Cardiac muscle cell (in vitro differentiated cells and primary cell): ENCODE measurements around the gene CTNNA2. TPM values are rescaled to one million over a fixed set of nuclear protein-coding genes. Genes with fewer than 3 reads are reported as not detected.

Source experiments
- DNase-seq, 2 donors: peaks; one replicate each; pipeline versions ENCODE4 v3.0.0 to v3.0.0-alpha.2; 2010 to 2017; ENCODE audit warnings: low read depth in 1 of 2, low spot score in 1 of 2
- H3K27ac ChIP-seq: fragments of 200-600 bp; sonication (generic); 2 replicates; pipeline ENCODE4 v1.5.1; 2016
- H3K27me3 ChIP-seq: fragments of 200-600 bp; sonication (generic); 2 replicates; pipeline ENCODE4 v1.6.0; 2016; ENCODE audit warnings: control low read depth
- H3K36me3 ChIP-seq: fragments of 200-600 bp; sonication (generic); 2 replicates; pipeline ENCODE4 v1.5.1; 2016; ENCODE audit warnings: control low read depth
- H3K4me1 ChIP-seq: fragments of 200-600 bp; sonication (generic); 2 replicates; pipeline ENCODE4 v1.8.1; 2017; ENCODE audit warnings: low read depth, mild to moderate bottlenecking, mixed run types
- H3K4me3 ChIP-seq: fragments of 200-600 bp; sonication (generic); 2 replicates; pipeline ENCODE4 v1.5.1; 2016; ENCODE audit warnings: mild to moderate bottlenecking
- H3K9me3 ChIP-seq: fragments of 200-600 bp; sonication (generic); 2 replicates; pipeline ENCODE4 v1.5.1; 2017; ENCODE audit warnings: low read depth, mild to moderate bottlenecking, control low read depth
- polyA plus RNA-seq: library from polyadenylated mRNA; unstranded; fragments of >200 nt; fragmentation: Nextera tagmentation; extraction: Ambion mirVana; gene quantifications from 2 replicates; pipeline ENCODE4 v1.2.1, GENCODE V29; 2016
- total RNA-seq: library from RNA; depleted of rRNA; stranded (reverse); fragments of >200 nt; gene quantifications from 2 replicates; pipeline ENCODE4 v1.2.3, GENCODE V29; 2016
- TF ChIP-seq, protein P1 (sequence below): IDR thresholded peaks from 2 replicates; pipeline ENCODE4 v1.5.1; 2012; ENCODE audit warnings: low read depth, mild to moderate bottlenecking, low read length

The CTNNA2 gene
- total and polyA plus RNA-seq, 2 experiments from 2014 or later: 7.4 to 17.4 TPM

DNA sequence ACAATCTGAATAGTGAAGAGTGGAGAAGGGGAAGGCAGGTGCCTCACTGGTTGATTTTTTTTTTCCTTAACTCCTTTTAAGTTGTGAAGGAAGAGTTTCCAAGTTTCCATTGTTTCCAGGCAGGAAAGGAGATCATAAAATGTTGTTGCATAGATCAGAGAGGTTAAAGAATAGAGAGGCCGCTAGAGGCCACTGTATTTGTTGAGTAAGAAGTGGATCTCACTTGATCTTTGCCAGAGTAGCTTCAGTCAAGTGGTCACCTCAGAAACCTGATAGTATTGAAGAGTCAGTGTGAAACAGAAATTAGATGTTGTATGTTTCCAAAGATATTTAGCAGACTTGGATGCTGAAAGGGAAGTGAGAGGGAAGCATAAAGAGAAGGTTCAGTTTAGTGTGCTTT is 17.6 kb downstream of the CTNNA2 start:
- H3K4me1 ChIP-seq: peaks cover 14% of the 10 kb centered on the region
- TF ChIP-seq, protein P1, sequence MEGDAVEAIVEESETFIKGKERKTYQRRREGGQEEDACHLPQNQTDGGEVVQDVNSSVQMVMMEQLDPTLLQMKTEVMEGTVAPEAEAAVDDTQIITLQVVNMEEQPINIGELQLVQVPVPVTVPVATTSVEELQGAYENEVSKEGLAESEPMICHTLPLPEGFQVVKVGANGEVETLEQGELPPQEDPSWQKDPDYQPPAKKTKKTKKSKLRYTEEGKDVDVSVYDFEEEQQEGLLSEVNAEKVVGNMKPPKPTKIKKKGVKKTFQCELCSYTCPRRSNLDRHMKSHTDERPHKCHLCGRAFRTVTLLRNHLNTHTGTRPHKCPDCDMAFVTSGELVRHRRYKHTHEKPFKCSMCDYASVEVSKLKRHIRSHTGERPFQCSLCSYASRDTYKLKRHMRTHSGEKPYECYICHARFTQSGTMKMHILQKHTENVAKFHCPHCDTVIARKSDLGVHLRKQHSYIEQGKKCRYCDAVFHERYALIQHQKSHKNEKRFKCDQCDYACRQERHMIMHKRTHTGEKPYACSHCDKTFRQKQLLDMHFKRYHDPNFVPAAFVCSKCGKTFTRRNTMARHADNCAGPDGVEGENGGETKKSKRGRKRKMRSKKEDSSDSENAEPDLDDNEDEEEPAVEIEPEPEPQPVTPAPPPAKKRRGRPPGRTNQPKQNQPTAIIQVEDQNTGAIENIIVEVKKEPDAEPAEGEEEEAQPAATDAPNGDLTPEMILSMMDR: no peak
- H3K36me3 ChIP-seq: no peaks in the 10 kb centered on the region
- DNase-seq: peak in 1 of 2 donors; percentile 84
- H3K9me3 ChIP-seq: no peaks in the 10 kb centered on the region
- no peaks in the 10 kb centered on the region for H3K27me3 ChIP-seq
- no peak overlapping the region for H3K27ac ChIP-seq
- no peak overlapping the region for H3K4me3 ChIP-seq

DNA sequence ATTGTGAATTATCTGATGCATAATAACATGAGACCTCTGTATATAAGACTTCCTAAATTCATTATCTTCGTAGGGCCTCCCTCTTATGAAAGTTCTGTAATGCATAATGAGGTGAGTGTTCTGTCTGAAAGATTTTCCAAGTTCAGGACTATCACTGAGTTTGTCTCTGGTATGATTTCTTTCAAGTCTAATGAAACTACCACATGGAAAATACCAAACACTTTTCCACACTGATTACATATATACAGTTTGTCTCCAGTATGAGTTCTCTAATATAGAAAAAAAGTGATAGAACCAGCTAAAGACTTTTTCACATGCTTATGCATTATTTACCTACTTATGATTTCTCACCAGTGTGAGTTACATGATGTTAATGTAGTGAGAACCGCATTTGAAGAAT is 34.7 kb downstream of the CTNNA2 start:
- H3K4me1 ChIP-seq: no peaks in the 10 kb centered on the region
- no peak overlapping the region for H3K4me3 ChIP-seq
- no peaks in the 10 kb centered on the region for H3K9me3 ChIP-seq
- no peaks in the 10 kb centered on the region for H3K27me3 ChIP-seq
- DNase-seq: no peak
- no peak overlapping the region for H3K27ac ChIP-seq
- H3K36me3 ChIP-seq: no peaks in the 10 kb centered on the region
- TF ChIP-seq, protein P1: no peak

DNA sequence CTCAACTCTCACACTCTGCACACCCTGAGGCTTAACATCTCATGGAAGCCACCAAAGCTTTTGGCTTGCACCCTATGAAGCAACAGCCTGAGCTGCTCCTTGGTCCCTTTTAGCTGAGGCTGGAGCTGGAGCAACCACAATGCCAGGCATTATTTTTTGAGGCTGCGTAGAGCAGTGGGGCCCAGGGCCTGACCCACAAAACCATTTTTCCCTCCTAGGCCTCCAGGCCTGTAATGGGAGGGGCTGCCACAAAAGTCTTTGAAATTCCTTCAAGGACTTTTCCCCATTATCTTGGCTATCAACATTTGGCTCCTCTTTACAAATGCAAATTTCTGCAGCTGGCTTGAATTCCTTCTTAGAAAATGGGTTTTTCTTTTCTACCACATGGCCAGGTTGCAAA is 39.8 kb downstream of the CTNNA2 start:
- no peak overlapping the region for H3K4me3 ChIP-seq
- no peak overlapping the region for H3K27ac ChIP-seq
- H3K4me1 ChIP-seq: no peaks in the 10 kb centered on the region
- no peaks in the 10 kb centered on the region for H3K27me3 ChIP-seq
- no peaks in the 10 kb centered on the region for H3K36me3 ChIP-seq
- no peak for DNase-seq
- TF ChIP-seq, protein P1: no peak
- H3K9me3 ChIP-seq: no peaks in the 10 kb centered on the region

DNA sequence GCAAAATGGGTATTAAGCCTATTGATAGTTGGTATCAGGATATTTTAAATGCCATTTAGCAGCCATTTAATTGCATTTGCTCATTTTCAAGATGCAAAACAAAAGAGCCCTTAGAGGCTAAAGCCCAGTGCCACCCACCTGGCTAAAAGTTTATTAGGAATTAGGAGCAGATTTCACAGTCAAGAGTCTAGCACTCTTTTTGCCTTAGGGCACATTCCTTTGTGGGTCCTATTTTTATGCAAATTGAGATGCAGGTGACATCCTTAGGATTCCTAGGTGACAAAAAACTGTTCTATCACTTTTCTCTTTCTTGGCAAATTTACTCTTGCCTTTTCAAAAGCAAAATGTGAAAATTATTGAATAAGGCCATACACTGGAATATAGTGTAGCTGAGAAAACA is 42.0 kb downstream of the CTNNA2 start:
- Histone ChIP-seq H3K27ac (no peak overlapping the region), H3K9me3 (no peaks in the 10 kb centered on the region), H3K4me1 (no peaks in the 10 kb centered on the region), H3K4me3 (no peak overlapping the region), H3K36me3 (no peaks in the 10 kb centered on the region), H3K27me3 (no peaks in the 10 kb centered on the region)
- DNase-seq: no peak
- TF ChIP-seq, protein P1: no peak

DNA sequence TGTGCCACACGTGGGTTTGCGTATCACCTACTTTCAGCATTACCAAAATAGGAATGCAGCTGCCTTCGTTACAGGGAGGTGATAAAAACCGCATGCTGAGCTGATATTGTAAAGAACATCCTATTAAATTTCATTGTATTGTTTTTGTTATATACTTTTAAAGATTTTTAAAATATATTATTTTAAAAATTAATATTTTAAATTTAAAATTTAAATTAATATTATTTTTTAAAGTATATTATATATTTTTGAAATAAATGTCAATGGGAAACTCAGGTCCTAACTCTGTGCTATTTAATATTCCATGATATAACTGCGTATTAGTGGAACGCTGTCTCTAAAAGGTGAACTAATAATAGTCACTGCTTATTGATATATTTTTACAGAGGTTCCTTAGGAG is 51.2 kb downstream of the CTNNA2 start:
- Histone ChIP-seq H3K27me3 (no peaks in the 10 kb centered on the region), H3K4me1 (no peaks in the 10 kb centered on the region), H3K36me3 (no peaks in the 10 kb centered on the region), H3K9me3 (no peaks in the 10 kb centered on the region), H3K4me3 (no peak overlapping the region), H3K27ac (no peak overlapping the region)
- DNase-seq: no peak
- TF ChIP-seq, protein P1: no peak

DNA sequence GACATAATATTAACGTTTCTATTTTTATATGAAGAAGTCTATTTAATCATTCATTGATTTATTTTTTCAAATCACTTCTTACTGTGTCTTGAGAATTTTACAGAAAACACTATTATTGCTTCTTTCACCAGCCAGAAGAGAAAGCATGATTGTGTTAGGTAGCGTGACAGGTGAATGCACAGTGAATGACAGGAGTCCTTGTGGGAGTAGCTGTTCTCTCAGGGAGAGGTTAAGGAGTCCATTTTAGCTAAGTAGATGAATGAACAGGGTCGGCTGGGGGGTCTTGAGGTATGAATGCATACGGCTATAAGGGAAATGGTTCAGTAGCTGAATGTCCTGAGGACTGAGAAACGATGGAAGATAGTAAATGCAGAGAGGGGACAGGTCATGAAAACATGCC is 56.2 kb downstream of the CTNNA2 start:
- no peak for DNase-seq
- Histone ChIP-seq H3K4me1 (no peaks in the 10 kb centered on the region), H3K27me3 (no peaks in the 10 kb centered on the region), H3K9me3 (no peaks in the 10 kb centered on the region), H3K4me3 (no peak overlapping the region), H3K27ac (no peak overlapping the region), H3K36me3 (no peaks in the 10 kb centered on the region)
- TF ChIP-seq, protein P1: no peak
